Natural killer cell (primary cell): ENCODE measurements around the gene TMEM82. TPM values are rescaled to one million over a fixed set of nuclear protein-coding genes. Genes with fewer than 3 reads are reported as not detected.

Experiments used
- ATAC-seq, 3 donors: fragments of 150-1000 bp in 2 of 3; fragments of 200-7000 bp in 1 of 3; cut with Tn5 transposase; 1 replicate in 1 of 3; 2 replicates in 2 of 3; pipeline ENCODE4 v1.10.0; 2021; ENCODE audit warnings: mild to moderate bottlenecking in 2 of 3, moderate library complexity in 2 of 3
- DNase-seq, 2 donors: peaks; one replicate each; pipeline versions ENCODE4 v3.0.0 to v3.0.0-alpha.2; 2013 to 2021; ENCODE audit warnings: mixed read lengths in 1 of 2
- H3K27ac ChIP-seq: one replicate; pipeline ENCODE4 v1.5.1; 2013; ENCODE audit warnings: mild to moderate bottlenecking, low read length
- H3K27me3 ChIP-seq: one replicate; pipeline ENCODE4 v1.6.1; 2013; ENCODE audit warnings: low read length; ENCODE audit not compliant: control insufficient read depth, insufficient read depth
- H3K36me3 ChIP-seq: one replicate; pipeline ENCODE4 v1.6.1; 2013; ENCODE audit warnings: low read length; ENCODE audit not compliant: control insufficient read depth, insufficient read depth
- H3K4me1 ChIP-seq: one replicate; pipeline ENCODE4 v1.6.1; 2013; ENCODE audit warnings: low read length; ENCODE audit not compliant: control insufficient read depth, insufficient read depth
- H3K4me3 ChIP-seq: one replicate; pipeline ENCODE4 v1.5.1; 2013; ENCODE audit warnings: low read length
- H3K9me3 ChIP-seq: one replicate; pipeline ENCODE4 v1.6.1; 2013; ENCODE audit warnings: low read length; ENCODE audit not compliant: control insufficient read depth, insufficient read depth
- H3K27ac Mint-ChIP-seq, 2 donors: one replicate each; pipeline ENCODE4 v1.8.0; 2022; ENCODE audit warnings: mild to moderate bottlenecking in 2 of 2, mixed read lengths in 2 of 2, moderate library complexity in 1 of 2
- H3K27me3 Mint-ChIP-seq, 2 donors: one replicate each; pipeline ENCODE4 v1.8.0; 2022; ENCODE audit warnings: low read depth in 2 of 2, mixed read lengths in 2 of 2
- H3K36me3 Mint-ChIP-seq: one replicate; pipeline ENCODE4 v1.8.0; 2022; ENCODE audit warnings: mixed read lengths
- H3K4me1 Mint-ChIP-seq, 2 donors: one replicate each; pipeline ENCODE4 v1.8.0; 2022; ENCODE audit warnings: mixed read lengths in 2 of 2
- H3K4me3 Mint-ChIP-seq: one replicate; pipeline ENCODE4 v1.8.0; 2022; ENCODE audit warnings: mild to moderate bottlenecking, moderate library complexity, mixed read lengths
- H3K9me3 Mint-ChIP-seq, 2 donors: one replicate each; pipeline ENCODE4 v1.8.0; 2022; ENCODE audit warnings: mixed read lengths in 2 of 2
- CTCF ChIP-seq: fragments of 200-600 bp; IDR thresholded peaks from one replicate; pipeline ENCODE4 v1.8.0; 2022; ENCODE audit warnings: antibody characterized with exemption
- WGBS: methylation state at CpG from one replicate; pipeline ENCODE4 v1.1.7; 2013; ENCODE audit warnings: missing lambda C conversion rate; ENCODE audit not compliant: insufficient coverage; 5-methylcytosine and 5-hydroxymethylcytosine counted together
- intact Hi-C: fragments of 100-400 bp; cut with micrococcal nuclease; formaldehyde crosslinking; loops from one replicate; pipeline ENCODE4 v1.14.2; 2022
- total RNA-seq, 4 donors: library from RNA; stranded (reverse); fragments of 120-200 nt in 1 of 4; gene quantifications; one replicate each; pipeline versions ENCODE4 v1.2.3 to v1.2.4, GENCODE V29; 2013 to 2022

Gene TMEM82
- total RNA-seq, 3 donors from 2014 or later (not counting 1 experiment from before 2014, with no cell fraction given), result not detected

GRCh38 chr1:15748264-15748663 lies 6.0 kb downstream of the TMEM82 start:
- Histone ChIP-seq H3K4me3 (no peak overlapping the region), H3K27ac (no peak overlapping the region), H3K36me3 (no peaks in the 10 kb centered on the region), H3K4me1 (no peaks in the 10 kb centered on the region), H3K27me3 (no peaks in the 10 kb centered on the region), H3K9me3 (no peaks in the 10 kb centered on the region)
- ATAC-seq (no peak), DNase-seq (no peak)
- Mint-ChIP-seq H3K27ac (no peak overlapping the region), H3K27me3 (no peaks in the 10 kb centered on the region), H3K36me3 (no peaks in the 10 kb centered on the region), H3K4me3 (no peak overlapping the region), H3K9me3 (no peaks in the 10 kb centered on the region), H3K4me1 (no peaks in the 10 kb centered on the region)
- WGBS, result 75% methylated on average over 5 of the region's 5 CpGs
- TF ChIP-seq CTCF, result no peak
- intact Hi-C loops, result no loop called here

- 90% methylated on average over 10 of the region's 10 CpGs for WGBS
- no peaks in the 10 kb centered on the region for H3K36me3 ChIP-seq
- ATAC-seq (no peak), DNase-seq (no peak)
- Mint-ChIP-seq H3K4me1 (no peaks in the 10 kb centered on the region), H3K36me3 (no peaks in the 10 kb centered on the region), H3K9me3 (no peaks in the 10 kb centered on the region), H3K27ac (no peak overlapping the region), H3K27me3 (no peaks in the 10 kb centered on the region), H3K4me3 (no peak overlapping the region)
- H3K9me3 ChIP-seq, result no peaks in the 10 kb centered on the region
- no peak overlapping the region for H3K27ac ChIP-seq
- no peaks in the 10 kb centered on the region for H3K4me1 ChIP-seq
- intact Hi-C loops, result no loop called here
- no peak for TF ChIP-seq CTCF
- H3K4me3 ChIP-seq, result no peak overlapping the region
- no peaks in the 10 kb centered on the region for H3K27me3 ChIP-seq
Observed at GRCh38 chr1:15748690-15749398, 6.5 kb downstream of the TMEM82 start.

GRCh38 chr1:15749399-15750291 lies 7.3 kb downstream of the TMEM82 start:
- 82% methylated on average over 19 of the region's 19 CpGs for WGBS
- Mint-ChIP-seq H3K36me3 (no peaks in the 10 kb centered on the region), H3K4me1 (no peaks in the 10 kb centered on the region), H3K27ac (no peak overlapping the region), H3K9me3 (no peaks in the 10 kb centered on the region), H3K4me3 (no peak overlapping the region), H3K27me3 (no peaks in the 10 kb centered on the region)
- no peak for TF ChIP-seq CTCF
- Histone ChIP-seq H3K4me3 (no peak overlapping the region), H3K36me3 (no peaks in the 10 kb centered on the region), H3K4me1 (no peaks in the 10 kb centered on the region), H3K27ac (no peak overlapping the region), H3K9me3 (no peaks in the 10 kb centered on the region), H3K27me3 (no peaks in the 10 kb centered on the region)
- no peak for DNase-seq
- ATAC-seq, result no peak
- intact Hi-C loops, result no loop called here
